Neural progenitor cell (in vitro differentiated cells): ENCODE measurements around the gene BRAT1. TPM values are rescaled to one million over a fixed set of nuclear protein-coding genes. Genes with fewer than 3 reads are reported as not detected.

ENCODE experiments used
- DNase-seq: peaks from one replicate; pipeline ENCODE4 v3.0.0-alpha.2; 2016; ENCODE audit warnings: low spot score
- H2AFZ ChIP-seq: fragments of 200-600 bp; sonication (generic); replicated peaks from 2 replicates; pipeline ENCODE4 v1.6.1; 2016; ENCODE audit warnings: antibody characterized with exemption
- H3F3A ChIP-seq: fragments of 200-600 bp; sonication (generic); 2 replicates; pipeline ENCODE4 v1.6.1; 2016; ENCODE audit warnings: antibody characterized with exemption, low read depth
- H3K27ac ChIP-seq: fragments of 200-600 bp; sonication (generic); 2 replicates; pipeline ENCODE4 v1.5.1; 2016; ENCODE audit warnings: mild to moderate bottlenecking
- H3K27me3 ChIP-seq: fragments of 200-600 bp; sonication (generic); 2 replicates; pipeline ENCODE4 v1.6.1; 2016; ENCODE audit warnings: mild to moderate bottlenecking, moderate library complexity
- H3K36me3 ChIP-seq: fragments of 200-600 bp; sonication (generic); 2 replicates; pipeline ENCODE4 v1.5.1; 2016
- H3K4me1 ChIP-seq: fragments of 200-600 bp; sonication (generic); 2 replicates; pipeline ENCODE4 v1.6.1; 2016; ENCODE audit warnings: mixed run types
- H3K4me2 ChIP-seq: fragments of 200-600 bp; sonication (generic); 2 replicates; pipeline ENCODE4 v1.6.1; 2016
- H3K4me3 ChIP-seq: fragments of 200-600 bp; sonication (generic); 2 replicates; pipeline ENCODE4 v1.5.1; 2016
- H3K79me2 ChIP-seq: fragments of 200-600 bp; sonication (generic); 2 replicates; pipeline ENCODE4 v1.6.1; 2016; ENCODE audit warnings: low read depth
- H3K9ac ChIP-seq: fragments of 200-600 bp; sonication (generic); 2 replicates; pipeline ENCODE4 v1.6.1; 2016
- H3K9me3 ChIP-seq: fragments of 200-600 bp; sonication (generic); 2 replicates; pipeline ENCODE4 v1.5.1; 2016; ENCODE audit warnings: low read depth
- H4K20me1 ChIP-seq: fragments of 200-600 bp; sonication (generic); 2 replicates; pipeline ENCODE4 v1.6.1; 2016; ENCODE audit warnings: low read depth
- H3K27ac Mint-ChIP-seq: 3 replicates; pipeline ENCODE4 v1.8.0; 2021; ENCODE audit warnings: mixed read lengths
- H3K27me3 Mint-ChIP-seq: 2 replicates; pipeline ENCODE4 v1.8.0; 2022; ENCODE audit warnings: low read depth, mild to moderate bottlenecking, inconsistent platforms, moderate library complexity, mixed read lengths; ENCODE audit not compliant: insufficient read depth
- H3K36me3 Mint-ChIP-seq: 3 replicates; pipeline ENCODE4 v1.8.0; 2021; ENCODE audit warnings: mixed read lengths
- H3K4me1 Mint-ChIP-seq: 3 replicates; pipeline ENCODE4 v1.8.0; 2021; ENCODE audit warnings: mixed read lengths
- H3K4me3 Mint-ChIP-seq: 3 replicates; pipeline ENCODE4 v1.8.0; 2021; ENCODE audit warnings: mild to moderate bottlenecking, moderate library complexity, mixed read lengths
- H3K9me3 Mint-ChIP-seq: 3 replicates; pipeline ENCODE4 v1.8.0; 2020; ENCODE audit warnings: mixed read lengths
- CTCF ChIP-seq: fragments of 200-600 bp; sonication (generic); IDR thresholded peaks from 2 replicates; pipeline ENCODE4 v1.5.1; 2017; ENCODE audit warnings: antibody characterized with exemption, mild to moderate bottlenecking
- EZH2 ChIP-seq: fragments of 200-600 bp; sonication (generic); IDR thresholded peaks from 2 replicates; pipeline ENCODE4 v1.6.1; 2017; ENCODE audit warnings: antibody characterized with exemption, mild to moderate bottlenecking, moderate library complexity
- EZH2phosphoT487 ChIP-seq: fragments of 200-600 bp; sonication (generic); IDR thresholded peaks from 2 replicates; pipeline ENCODE4 v1.6.1; 2017; ENCODE audit warnings: antibody characterized with exemption
- total RNA-seq: library from RNA; depleted of rRNA; stranded (reverse); fragments of >200 nt; gene quantifications from 2 replicates; pipeline ENCODE4 v1.2.3, GENCODE V29; 2015; ENCODE audit warnings: low replicate concordance

The BRAT1 gene
- total RNA-seq, 1 donor from 2014 or later: 9.3 TPM

GRCh38 chr7:2513702-2514101 is 41.6 kb downstream of the BRAT1 start:
- peaks cover 59% of the 10 kb centered on the region for H3K4me1 ChIP-seq
- H3K4me2 ChIP-seq: no peak overlapping the region
- H3F3A ChIP-seq: peaks cover 30% of the 10 kb centered on the region
- H3K36me3 Mint-ChIP-seq: no peaks in the 10 kb centered on the region
- H3K27me3 Mint-ChIP-seq: peaks cover 11% of the 10 kb centered on the region
- no peak overlapping the region for H3K27ac Mint-ChIP-seq
- H3K9me3 ChIP-seq: no peaks in the 10 kb centered on the region
- no peak overlapping the region for H3K4me3 Mint-ChIP-seq
- no peaks in the 10 kb centered on the region for H3K36me3 ChIP-seq
- H3K79me2 ChIP-seq: no peaks in the 10 kb centered on the region
- H3K9ac ChIP-seq: no peak overlapping the region
- no peak for TF ChIP-seq EZH2phosphoT487
- TF ChIP-seq CTCF: no peak
- TF ChIP-seq EZH2: no peak
- no peak overlapping the region for H2AFZ ChIP-seq
- H3K4me1 Mint-ChIP-seq: peaks cover 44% of the 10 kb centered on the region
- no peak overlapping the region for H3K27ac ChIP-seq
- no peak overlapping the region for H3K4me3 ChIP-seq
- peaks cover 6% of the 10 kb centered on the region for H3K27me3 ChIP-seq
- H3K9me3 Mint-ChIP-seq: no peaks in the 10 kb centered on the region
- DNase-seq: no peak
- no peaks in the 10 kb centered on the region for H4K20me1 ChIP-seq

- H3K9ac ChIP-seq: no peak overlapping the region
- Mint-ChIP-seq H3K27me3 (peaks cover 9% of the 10 kb centered on the region), H3K36me3 (no peaks in the 10 kb centered on the region), H3K4me1 (peaks cover 44% of the 10 kb centered on the region), H3K4me3 (peak overlapping the region; percentile 17), H3K27ac (peak overlapping the region; percentile 81), H3K9me3 (no peaks in the 10 kb centered on the region)
- no peak overlapping the region for H3K4me2 ChIP-seq
- H2AFZ ChIP-seq: no peak overlapping the region
- H3K79me2 ChIP-seq: no peaks in the 10 kb centered on the region
- no peak overlapping the region for H3K27ac ChIP-seq
- H4K20me1 ChIP-seq: no peaks in the 10 kb centered on the region
- DNase-seq: no peak
- TF ChIP-seq EZH2 (no peak), CTCF (no peak), EZH2phosphoT487 (no peak)
- H3K4me1 ChIP-seq: peaks cover 56% of the 10 kb centered on the region
- no peak overlapping the region for H3K4me3 ChIP-seq
- no peaks in the 10 kb centered on the region for H3K9me3 ChIP-seq
- no peaks in the 10 kb centered on the region for H3K36me3 ChIP-seq
- H3F3A ChIP-seq: peaks cover 30% of the 10 kb centered on the region
- no peaks in the 10 kb centered on the region for H3K27me3 ChIP-seq
These were observed 42.6 kb downstream of the BRAT1 start for GRCh38 chr7:2512713-2513112.

GRCh38 chr7:2512179-2512661 is 43.1 kb downstream of the BRAT1 start:
- Histone ChIP-seq H3K9ac (no peak overlapping the region), H3K9me3 (no peaks in the 10 kb centered on the region), H3K4me1 (peaks cover 51% of the 10 kb centered on the region), H3F3A (peaks cover 27% of the 10 kb centered on the region), H3K27me3 (no peaks in the 10 kb centered on the region), H3K4me2 (no peak overlapping the region), H3K27ac (no peak overlapping the region), H3K79me2 (no peaks in the 10 kb centered on the region), H3K4me3 (no peak overlapping the region), H2AFZ (no peak overlapping the region), H4K20me1 (no peaks in the 10 kb centered on the region), H3K36me3 (no peaks in the 10 kb centered on the region)
- DNase-seq: no peak
- H3K4me1 Mint-ChIP-seq: peaks cover 44% of the 10 kb centered on the region
- no peaks in the 10 kb centered on the region for H3K36me3 Mint-ChIP-seq
- no peak for TF ChIP-seq EZH2
- no peak for TF ChIP-seq CTCF
- no peak for TF ChIP-seq EZH2phosphoT487
- peak overlapping the region; percentile 81 for H3K27ac Mint-ChIP-seq
- H3K4me3 Mint-ChIP-seq: no peak overlapping the region
- H3K27me3 Mint-ChIP-seq: peaks cover 10% of the 10 kb centered on the region
- no peaks in the 10 kb centered on the region for H3K9me3 Mint-ChIP-seq
